HG02798 (cell line): ENCODE data around the gene ACTA2.

Source experiments
- ATAC-seq: cut with Tn5 transposase; IDR thresholded peaks from one replicate; pipeline ENCODE4 v1.9.1; 2021; ENCODE audit warnings: mild to moderate bottlenecking; ENCODE audit not compliant: unreplicated experiment, poor library complexity

The ACTA2 gene

GRCh38 chr10:88898727-88899126 is 53.8 kb downstream of the ACTA2 start:
- ATAC-seq = no peak

- ATAC-seq = no peak
These were observed 55.3 kb downstream of the ACTA2 start for GRCh38 chr10:88896994-88897853.

- no peak for ATAC-seq
These were observed 56.1 kb downstream of the ACTA2 start for GRCh38 chr10:88896372-88896993.

GRCh38 chr10:88895250-88895649 is 57.3 kb downstream of the ACTA2 start:
- no peak for ATAC-seq

- ATAC-seq = no peak
These were observed 59.0 kb downstream of the ACTA2 start for GRCh38 chr10:88893611-88894010.

GRCh38 chr10:88892222-88892967 is 60.2 kb downstream of the ACTA2 start:
- ATAC-seq = no peak

- no peak for ATAC-seq
These were observed 61.7 kb downstream of the ACTA2 start for GRCh38 chr10:88890681-88891381.

GRCh38 chr10:88889559-88890337 is 62.8 kb downstream of the ACTA2 start:
- peak; percentile 71 for ATAC-seq

- no peak for ATAC-seq
These were observed 63.6 kb downstream of the ACTA2 start for GRCh38 chr10:88888810-88889445.

GRCh38 chr10:88886557-88886956 is 66.0 kb downstream of the ACTA2 start:
- ATAC-seq = peak; percentile 68
